ENCODE data around the gene NRG4. TPM values are rescaled to one million over a fixed set of nuclear protein-coding genes. Genes with fewer than 3 reads are reported as not detected.
A peak's percentile ranks its signal among the peaks of the same experiment; 100 is the strongest.
"Not testable (repeated sequence)": the region's sequence is repeated elsewhere in the genome, so short reads cannot be mapped to it uniquely, and the experiment has no call there.

The NRG4 gene
- total and polyA plus RNA-seq, 2 donors from 2014 or later: 0.35 to 1.5 TPM

DNA sequence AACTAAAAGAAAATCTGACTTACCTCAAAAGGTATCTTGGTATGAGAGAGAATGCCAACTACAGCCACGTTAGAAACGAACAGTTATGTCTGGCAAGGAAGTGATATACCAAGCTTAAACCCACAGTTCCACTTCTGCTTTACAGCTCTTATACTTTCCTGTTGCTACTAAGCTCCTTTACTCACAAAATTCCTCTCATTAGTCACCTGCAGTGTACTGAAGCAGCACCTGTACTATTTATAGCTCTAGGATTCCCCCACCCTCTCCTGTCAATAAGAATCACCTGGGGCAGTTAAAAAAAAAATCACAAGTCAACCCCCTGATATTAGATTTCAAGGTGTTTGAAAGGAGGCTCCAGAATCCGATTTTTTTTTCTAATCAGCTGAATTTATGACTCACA lies 44.7 kb upstream of the NRG4 start:
- peak overlapping the region in 1 of 3 donors; percentile 37 for H3K9ac ChIP-seq (ENCODE audit: low read length in 3 of 3)
- H3K36me3 ChIP-seq (ENCODE audit: control insufficient read depth in 2 of 3, insufficient read depth in 3 of 3, low read length in 3 of 3): no peaks in the 10 kb centered on the region
- peaks cover 0 to 7% (median 4%) of the 10 kb centered on the region in 3 donors for H3K4me1 ChIP-seq (ENCODE audit: control insufficient read depth in 2 of 3, insufficient read depth in 2 of 3, low read depth in 1 of 3, low read length in 3 of 3)
- no peak for DNase-seq
- FAIRE-seq: no peak
- TF ChIP-seq, protein P1, sequence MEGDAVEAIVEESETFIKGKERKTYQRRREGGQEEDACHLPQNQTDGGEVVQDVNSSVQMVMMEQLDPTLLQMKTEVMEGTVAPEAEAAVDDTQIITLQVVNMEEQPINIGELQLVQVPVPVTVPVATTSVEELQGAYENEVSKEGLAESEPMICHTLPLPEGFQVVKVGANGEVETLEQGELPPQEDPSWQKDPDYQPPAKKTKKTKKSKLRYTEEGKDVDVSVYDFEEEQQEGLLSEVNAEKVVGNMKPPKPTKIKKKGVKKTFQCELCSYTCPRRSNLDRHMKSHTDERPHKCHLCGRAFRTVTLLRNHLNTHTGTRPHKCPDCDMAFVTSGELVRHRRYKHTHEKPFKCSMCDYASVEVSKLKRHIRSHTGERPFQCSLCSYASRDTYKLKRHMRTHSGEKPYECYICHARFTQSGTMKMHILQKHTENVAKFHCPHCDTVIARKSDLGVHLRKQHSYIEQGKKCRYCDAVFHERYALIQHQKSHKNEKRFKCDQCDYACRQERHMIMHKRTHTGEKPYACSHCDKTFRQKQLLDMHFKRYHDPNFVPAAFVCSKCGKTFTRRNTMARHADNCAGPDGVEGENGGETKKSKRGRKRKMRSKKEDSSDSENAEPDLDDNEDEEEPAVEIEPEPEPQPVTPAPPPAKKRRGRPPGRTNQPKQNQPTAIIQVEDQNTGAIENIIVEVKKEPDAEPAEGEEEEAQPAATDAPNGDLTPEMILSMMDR (IDR thresholded peaks at IDR 0.05; ENCODE audit: borderline replicate concordance, extremely low read depth, insufficient read depth): no peak
- no peaks in the 10 kb centered on the region for H3K9me3 ChIP-seq (ENCODE audit: control insufficient read depth in 2 of 3, insufficient read depth in 1 of 3, low read length in 3 of 3)
- H3K27ac ChIP-seq (ENCODE audit: low read depth in 2 of 2, low read length in 2 of 2): no peak overlapping the region
- intact Hi-C loops (cut with DNase I): no loop called here
- H3K27me3 ChIP-seq (ENCODE audit: control insufficient read depth, insufficient read depth, low read length): peaks cover 3% of the 10 kb centered on the region
- peak overlapping the region in 1 of 3 donors; percentile 57 for H3K4me3 ChIP-seq (ENCODE audit: low read length in 3 of 3)

DNA sequence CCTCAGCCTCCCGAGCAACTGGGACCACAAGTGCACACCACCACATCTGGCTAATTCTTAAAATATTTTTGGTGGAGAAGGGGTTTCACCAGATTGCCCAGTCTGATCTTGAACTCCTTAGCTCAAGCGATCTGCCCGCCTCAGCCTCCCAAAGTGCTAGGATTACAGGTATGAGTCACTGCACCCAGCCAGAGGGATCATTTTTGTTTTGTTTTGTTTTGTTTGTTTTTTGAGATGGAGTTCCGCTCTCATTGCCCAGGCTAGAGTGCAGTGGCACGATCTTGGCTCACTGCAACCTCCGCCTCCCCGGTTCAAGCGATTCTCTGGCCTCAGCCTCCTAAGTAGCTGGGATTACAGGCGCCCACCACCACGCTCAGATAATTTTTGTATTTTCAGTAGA lies 42.0 kb upstream of the NRG4 start:
- intact Hi-C loops (cut with DNase I): not testable (repeated sequence)

DNA sequence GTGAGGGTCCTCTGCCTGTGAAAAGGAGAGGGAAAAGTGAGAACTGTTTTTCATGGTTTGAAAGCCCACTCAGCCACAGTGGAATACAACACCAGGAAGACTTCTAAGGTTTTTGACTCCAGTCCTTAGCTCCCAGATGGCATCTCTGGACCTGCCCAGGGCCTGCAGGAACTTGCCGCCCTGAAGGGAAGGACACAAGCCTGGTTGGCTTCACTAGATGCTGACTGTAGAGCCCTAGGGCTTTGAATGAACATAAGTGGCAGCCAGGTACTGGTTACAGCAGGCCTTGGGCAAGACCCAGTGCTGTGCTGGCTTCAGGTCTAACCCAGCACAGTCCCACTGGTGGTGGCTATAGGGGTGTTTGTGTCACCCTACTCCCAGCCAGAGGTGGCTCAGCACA lies 26.3 kb upstream of the NRG4 start:
- H3K27ac ChIP-seq (ENCODE audit: low read depth in 2 of 2, low read length in 2 of 2): no peak overlapping the region
- H3K9ac ChIP-seq (ENCODE audit: low read length in 3 of 3): no peak overlapping the region
- no peak overlapping the region for H3K4me3 ChIP-seq (ENCODE audit: low read length in 3 of 3)
- peaks cover 0 to 5% (median 0%) of the 10 kb centered on the region in 3 donors for H3K9me3 ChIP-seq (ENCODE audit: control insufficient read depth in 2 of 3, insufficient read depth in 1 of 3, low read length in 3 of 3)
- DNase-seq: no peak
- H3K4me1 ChIP-seq (ENCODE audit: control insufficient read depth in 2 of 3, insufficient read depth in 2 of 3, low read depth in 1 of 3, low read length in 3 of 3): no peaks in the 10 kb centered on the region
- H3K27me3 ChIP-seq (ENCODE audit: control insufficient read depth, insufficient read depth, low read length): no peaks in the 10 kb centered on the region
- FAIRE-seq: no peak
- no peaks in the 10 kb centered on the region for H3K36me3 ChIP-seq (ENCODE audit: control insufficient read depth in 2 of 3, insufficient read depth in 3 of 3, low read length in 3 of 3)
- intact Hi-C loops (cut with DNase I): no loop called here
- TF ChIP-seq, protein P1 (IDR thresholded peaks at IDR 0.05; ENCODE audit: borderline replicate concordance, extremely low read depth, insufficient read depth): no peak

More for the DNA sequence above, 42.0 kb upstream of the NRG4 start:
- FAIRE-seq; H3K27ac ChIP-seq (ENCODE audit: low read depth in 2 of 2, low read length in 2 of 2); H3K4me3 ChIP-seq (ENCODE audit: low read length in 3 of 3); H3K9ac ChIP-seq (ENCODE audit: low read length in 3 of 3); DNase-seq; H3K9me3 ChIP-seq (ENCODE audit: control insufficient read depth in 2 of 3, insufficient read depth in 1 of 3, low read length in 3 of 3); H3K27me3 ChIP-seq (ENCODE audit: control insufficient read depth, insufficient read depth, low read length); H3K4me1 ChIP-seq (ENCODE audit: control insufficient read depth in 2 of 3, insufficient read depth in 2 of 3, low read depth in 1 of 3, low read length in 3 of 3); H3K36me3 ChIP-seq (ENCODE audit: control insufficient read depth in 2 of 3, insufficient read depth in 3 of 3, low read length in 3 of 3): not testable (repeated sequence)

DNA sequence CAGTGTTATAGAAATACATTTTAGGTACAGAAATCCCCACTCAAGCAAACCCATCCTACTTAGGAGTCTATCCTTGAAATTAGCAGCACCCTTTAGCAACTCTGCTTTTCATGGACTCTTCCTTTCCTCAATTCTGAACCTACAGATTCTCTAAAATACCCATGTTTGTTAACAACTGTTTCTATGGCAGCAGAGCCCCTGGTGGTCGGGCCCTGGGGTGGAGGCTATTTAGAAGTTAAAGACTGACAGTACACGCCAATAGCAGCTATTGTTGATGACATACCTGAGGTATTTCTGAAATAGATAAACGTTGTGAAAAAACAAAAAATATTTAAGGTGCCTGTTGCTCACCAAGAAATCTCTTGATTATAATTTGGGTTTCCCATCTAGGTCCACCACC lies 23.4 kb upstream of the NRG4 start:
- intact Hi-C loops (cut with DNase I): no loop called here
- H3K9ac ChIP-seq (ENCODE audit: low read length in 3 of 3): no peak overlapping the region
- FAIRE-seq (no peak), DNase-seq (no peak)
- no peaks in the 10 kb centered on the region for H3K36me3 ChIP-seq (ENCODE audit: control insufficient read depth in 2 of 3, insufficient read depth in 3 of 3, low read length in 3 of 3)
- peaks cover 0 to 3% (median 0%) of the 10 kb centered on the region in 3 donors for H3K9me3 ChIP-seq (ENCODE audit: control insufficient read depth in 2 of 3, insufficient read depth in 1 of 3, low read length in 3 of 3)
- H3K27me3 ChIP-seq (ENCODE audit: control insufficient read depth, insufficient read depth, low read length): no peaks in the 10 kb centered on the region
- no peak overlapping the region for H3K27ac ChIP-seq (ENCODE audit: low read depth in 2 of 2, low read length in 2 of 2)
- no peaks in the 10 kb centered on the region for H3K4me1 ChIP-seq (ENCODE audit: control insufficient read depth in 2 of 3, insufficient read depth in 2 of 3, low read depth in 1 of 3, low read length in 3 of 3)
- H3K4me3 ChIP-seq (ENCODE audit: low read length in 3 of 3): no peak overlapping the region
- TF ChIP-seq, protein P1 (IDR thresholded peaks at IDR 0.05; ENCODE audit: borderline replicate concordance, extremely low read depth, insufficient read depth): no peak
